Brain microvascular endothelial cell (primary cell): ENCODE measurements around the gene ADGRA3.
A peak's percentile ranks its signal among the peaks of the same experiment; 100 is the strongest.

Experiments
- DNase-seq: peaks from one replicate; pipeline ENCODE4 v3.0.0-alpha.2; 2020
- H3K27ac ChIP-seq: fragments of 250-450 bp; sonication (Bioruptor Pico); 2 replicates; pipeline ENCODE4 v1.5.1; 2020; ENCODE audit warnings: mild to moderate bottlenecking, moderate library complexity
- H3K27me3 ChIP-seq: fragments of 250-450 bp; sonication (Bioruptor Pico); replicated peaks from 2 replicates; pipeline ENCODE4 v1.5.1; 2020; ENCODE audit warnings: mild to moderate bottlenecking
- H3K36me3 ChIP-seq: fragments of 250-450 bp; sonication (Bioruptor Pico); replicated peaks from 2 replicates; pipeline ENCODE4 v1.5.1; 2020; ENCODE audit warnings: mild to moderate bottlenecking
- H3K4me3 ChIP-seq: 2 replicates; pipeline ENCODE4 v1.5.1; 2011; ENCODE audit warnings: low read depth, mild to moderate bottlenecking, control low read depth, low read length, moderate library complexity
- CTCF ChIP-seq: IDR thresholded peaks from 2 replicates; pipeline ENCODE4 v1.5.1; 2011; ENCODE audit warnings: low read depth, mild to moderate bottlenecking, moderate library complexity, low read length, control low read depth, inconsistent platforms; ENCODE audit errors: missing control alignments
- in situ Hi-C: cut with HindIII; loops from 2 replicates; pipeline ENCODE4 v1.10.0; 2017; ENCODE audit warnings: low sequenced_read_pairs, low pct_ligation_motif_present

ADGRA3 gene

GRCh38 chr4:22416403-22416802, 99.5 kb downstream of the ADGRA3 start:
- in situ Hi-C loops, result no loop called here
- DNase-seq, result peak; percentile 38
- H3K27me3 ChIP-seq, result no peaks in the 10 kb centered on the region
- H3K27ac ChIP-seq, result no peak overlapping the region
- no peak for TF ChIP-seq CTCF
- H3K4me3 ChIP-seq, result no peak overlapping the region
- H3K36me3 ChIP-seq, result no peaks in the 10 kb centered on the region

- H3K27me3 ChIP-seq, result no peaks in the 10 kb centered on the region
- in situ Hi-C loops, result no loop called here
- H3K4me3 ChIP-seq, result no peak overlapping the region
- H3K36me3 ChIP-seq, result no peaks in the 10 kb centered on the region
- no peak overlapping the region for H3K27ac ChIP-seq
- DNase-seq, result no peak
- TF ChIP-seq CTCF, result no peak
Measured at GRCh38 chr4:22414833-22415232, 101.0 kb downstream of the ADGRA3 start.

- in situ Hi-C loops, result no loop called here
- no peak for DNase-seq
- Histone ChIP-seq H3K27me3 (no peaks in the 10 kb centered on the region), H3K27ac (no peak overlapping the region), H3K4me3 (no peak overlapping the region), H3K36me3 (no peaks in the 10 kb centered on the region)
- no peak for TF ChIP-seq CTCF
Measured at GRCh38 chr4:22413471-22413870, 102.4 kb downstream of the ADGRA3 start.

- Histone ChIP-seq H3K36me3 (no peaks in the 10 kb centered on the region), H3K27ac (no peak overlapping the region), H3K27me3 (no peaks in the 10 kb centered on the region), H3K4me3 (no peak overlapping the region)
- DNase-seq, result no peak
- in situ Hi-C loops, result no loop called here
- no peak for TF ChIP-seq CTCF
Measured at GRCh38 chr4:22412013-22412412, 103.9 kb downstream of the ADGRA3 start.

GRCh38 chr4:22410645-22411247, 105.1 kb downstream of the ADGRA3 start:
- DNase-seq, result no peak
- TF ChIP-seq CTCF, result peak; percentile 29
- H3K4me3 ChIP-seq, result no peak overlapping the region
- no peaks in the 10 kb centered on the region for H3K27me3 ChIP-seq
- H3K36me3 ChIP-seq, result no peaks in the 10 kb centered on the region
- no peak overlapping the region for H3K27ac ChIP-seq
- in situ Hi-C loops, result no loop called here

- Histone ChIP-seq H3K27ac (no peak overlapping the region), H3K27me3 (no peaks in the 10 kb centered on the region), H3K36me3 (no peaks in the 10 kb centered on the region), H3K4me3 (no peak overlapping the region)
- in situ Hi-C loops, result no loop called here
- TF ChIP-seq CTCF, result no peak
- DNase-seq, result no peak
Measured at GRCh38 chr4:22408474-22408873, 107.4 kb downstream of the ADGRA3 start.
